Suprapubic skin (tissue), 4 donors: ENCODE results near the gene PPEF1.

Experiments
- CTCF ChIP-seq, 2 donors: fragments of 200-600 bp in 1 of 2; fragments of 450-650 bp in 1 of 2; sonication (generic) in 1 of 2; IDR thresholded peaks; one replicate each; pipeline ENCODE4 v1.5.1; 2016 to 2019; ENCODE audit warnings: antibody characterized with exemption in 2 of 2, mild to moderate bottlenecking in 1 of 2, moderate library complexity in 1 of 2
- EP300 ChIP-seq: sonication (generic); formaldehyde crosslinking; IDR thresholded peaks from one replicate; pipeline ENCODE4 v1.6.1; 2017; ENCODE audit warnings: antibody characterized with exemption
- POLR2A ChIP-seq, 2 donors: fragments of 450-650 bp; IDR thresholded peaks; one replicate each; pipeline ENCODE4 v1.6.1; 2017; ENCODE audit warnings: antibody characterized with exemption in 2 of 2, mild to moderate bottlenecking in 2 of 2, moderate library complexity in 2 of 2
- POLR2AphosphoS5 ChIP-seq, 3 donors: sonication (generic); formaldehyde crosslinking; IDR thresholded peaks; one replicate each; pipeline ENCODE4 v1.6.1; 2017; ENCODE audit warnings: antibody characterized with exemption in 3 of 3

- TF ChIP-seq CTCF (IDR thresholded peaks at IDR 0.05): no peak
- no peak for TF ChIP-seq POLR2AphosphoS5 (IDR thresholded peaks at IDR 0.05)
- TF ChIP-seq EP300: no peak
- no peak for TF ChIP-seq POLR2A (IDR thresholded peaks at IDR 0.05)
Observed at GRCh38 chrX:18810416-18810815, 103.0 kb downstream of the PPEF1 start.
